Esophagus muscularis mucosa (tissue), 4 donors: ENCODE data around the gene MYLK.

Experiments
- EP300 ChIP-seq: sonication (generic); formaldehyde crosslinking; IDR thresholded peaks from one replicate; pipeline ENCODE4 v1.6.1; 2017; ENCODE audit warnings: antibody characterized with exemption
- POLR2A ChIP-seq: fragments of 450-650 bp; IDR thresholded peaks from one replicate; pipeline ENCODE4 v1.6.1; 2017; ENCODE audit warnings: antibody characterized with exemption, moderate library complexity, mild to moderate bottlenecking, low read depth
- POLR2AphosphoS5 ChIP-seq, 2 donors: sonication (generic); formaldehyde crosslinking; IDR thresholded peaks; one replicate each; pipeline ENCODE4 v1.6.1; 2017; ENCODE audit warnings: antibody characterized with exemption in 2 of 2
- TF ChIP-seq, protein P1 (sequence below), 3 experiments: fragments of 200-600 bp in 2 of 3; fragments of 450-650 bp in 1 of 3; sonication (generic) in 2 of 3; IDR thresholded peaks; one replicate each; pipeline ENCODE4 v1.5.1; 2017 to 2019; ENCODE audit warnings: antibody characterized with exemption in 3 of 3, mild to moderate bottlenecking in 2 of 3, moderate library complexity in 1 of 3

- TF ChIP-seq, protein P1, sequence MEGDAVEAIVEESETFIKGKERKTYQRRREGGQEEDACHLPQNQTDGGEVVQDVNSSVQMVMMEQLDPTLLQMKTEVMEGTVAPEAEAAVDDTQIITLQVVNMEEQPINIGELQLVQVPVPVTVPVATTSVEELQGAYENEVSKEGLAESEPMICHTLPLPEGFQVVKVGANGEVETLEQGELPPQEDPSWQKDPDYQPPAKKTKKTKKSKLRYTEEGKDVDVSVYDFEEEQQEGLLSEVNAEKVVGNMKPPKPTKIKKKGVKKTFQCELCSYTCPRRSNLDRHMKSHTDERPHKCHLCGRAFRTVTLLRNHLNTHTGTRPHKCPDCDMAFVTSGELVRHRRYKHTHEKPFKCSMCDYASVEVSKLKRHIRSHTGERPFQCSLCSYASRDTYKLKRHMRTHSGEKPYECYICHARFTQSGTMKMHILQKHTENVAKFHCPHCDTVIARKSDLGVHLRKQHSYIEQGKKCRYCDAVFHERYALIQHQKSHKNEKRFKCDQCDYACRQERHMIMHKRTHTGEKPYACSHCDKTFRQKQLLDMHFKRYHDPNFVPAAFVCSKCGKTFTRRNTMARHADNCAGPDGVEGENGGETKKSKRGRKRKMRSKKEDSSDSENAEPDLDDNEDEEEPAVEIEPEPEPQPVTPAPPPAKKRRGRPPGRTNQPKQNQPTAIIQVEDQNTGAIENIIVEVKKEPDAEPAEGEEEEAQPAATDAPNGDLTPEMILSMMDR (IDR thresholded peaks at IDR 0.05) = no peak
- no peak for TF ChIP-seq EP300
- no peak for TF ChIP-seq POLR2AphosphoS5 (IDR thresholded peaks at IDR 0.05)
- no peak for TF ChIP-seq POLR2A
Observed at GRCh38 chr3:123633530-123633929, 250.6 kb downstream of the MYLK start.
